Measurements from ENCODE around the gene RPS29. TPM values are rescaled to one million over a fixed set of nuclear protein-coding genes. Genes with fewer than 3 reads are reported as not detected.
A peak's percentile ranks its signal among the peaks of the same experiment; 100 is the strongest.

RPS29 gene
- total and polyA plus RNA-seq, 10 of the 15 experiments (the other 5 are each of a cell fraction or from before 2014, with no cell fraction given) = 2,685 to 10,815 (median 4,359) TPM

- TF ChIP-seq ZNF592 (IDR thresholded peaks at IDR 0.05) (no peak), TCF7 (IDR thresholded peaks at IDR 0.05; ENCODE audit: borderline replicate concordance) (no peak), NFYB (IDR thresholded peaks at IDR 0.05; ENCODE audit: insufficient read depth, low read depth, low read length) (no peak), ZBED1 (IDR thresholded peaks at IDR 0.05; ENCODE audit: borderline replicate concordance) (peak; percentile 21; the same call in 1 of the 2 replicates), NR2F1 (conservative IDR thresholded peaks at IDR 0.05) (no peak), POLR2A (IDR thresholded peaks at IDR 0.05; ENCODE audit: low read depth, low read length) (peak; percentile 50; the same call in 1 of the 2 replicates), SREBF1 (IDR thresholded peaks at IDR 0.05; ENCODE audit: low read length) (no peak), PML (IDR thresholded peaks at IDR 0.05; ENCODE audit: low read length) (peak; percentile 50; the same call in 1 of the 2 replicates), HDAC2 (IDR thresholded peaks at IDR 0.05) (no peak), SIX5 (IDR thresholded peaks at IDR 0.05; ENCODE audit: low read depth, low read length, severe bottlenecking) (no peak), MEF2A (IDR thresholded peaks at IDR 0.05; ENCODE audit: insufficient read depth, low read depth, low read length) (0 out of 2 replicates have a peak, but pooled peaks have one; percentile 12)
- TF ChIP-seq, protein P1, sequence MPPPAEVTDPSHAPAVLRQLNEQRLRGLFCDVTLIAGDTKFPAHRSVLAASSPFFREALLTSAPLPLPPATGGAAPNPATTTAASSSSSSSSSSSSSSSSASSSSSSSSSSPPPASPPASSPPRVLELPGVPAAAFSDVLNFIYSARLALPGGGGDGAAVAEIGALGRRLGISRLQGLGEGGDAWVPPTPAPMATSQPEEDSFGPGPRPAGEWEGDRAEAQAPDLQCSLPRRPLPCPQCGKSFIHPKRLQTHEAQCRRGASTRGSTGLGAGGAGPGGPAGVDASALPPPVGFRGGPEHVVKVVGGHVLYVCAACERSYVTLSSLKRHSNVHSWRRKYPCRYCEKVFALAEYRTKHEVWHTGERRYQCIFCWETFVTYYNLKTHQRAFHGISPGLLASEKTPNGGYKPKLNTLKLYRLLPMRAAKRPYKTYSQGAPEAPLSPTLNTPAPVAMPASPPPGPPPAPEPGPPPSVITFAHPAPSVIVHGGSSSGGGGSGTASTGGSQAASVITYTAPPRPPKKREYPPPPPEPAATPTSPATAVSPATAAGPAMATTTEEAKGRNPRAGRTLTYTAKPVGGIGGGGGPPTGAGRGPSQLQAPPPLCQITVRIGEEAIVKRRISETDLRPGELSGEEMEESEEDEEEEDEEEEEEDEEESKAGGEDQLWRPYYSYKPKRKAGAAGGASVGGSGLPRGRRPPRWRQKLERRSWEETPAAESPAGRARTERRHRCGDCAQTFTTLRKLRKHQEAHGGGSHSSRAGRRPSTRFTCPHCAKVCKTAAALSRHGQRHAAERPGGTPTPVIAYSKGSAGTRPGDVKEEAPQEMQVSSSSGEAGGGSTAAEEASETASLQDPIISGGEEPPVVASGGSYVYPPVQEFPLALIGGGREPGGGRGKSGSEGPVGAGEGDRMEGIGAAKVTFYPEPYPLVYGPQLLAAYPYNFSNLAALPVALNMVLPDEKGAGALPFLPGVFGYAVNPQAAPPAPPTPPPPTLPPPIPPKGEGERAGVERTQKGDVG (CRISPR knock-in tag; IDR thresholded peaks at IDR 0.05) = peak; percentile 22; the same call in 1 of the 2 replicates
- TF ChIP-seq, protein P2, sequence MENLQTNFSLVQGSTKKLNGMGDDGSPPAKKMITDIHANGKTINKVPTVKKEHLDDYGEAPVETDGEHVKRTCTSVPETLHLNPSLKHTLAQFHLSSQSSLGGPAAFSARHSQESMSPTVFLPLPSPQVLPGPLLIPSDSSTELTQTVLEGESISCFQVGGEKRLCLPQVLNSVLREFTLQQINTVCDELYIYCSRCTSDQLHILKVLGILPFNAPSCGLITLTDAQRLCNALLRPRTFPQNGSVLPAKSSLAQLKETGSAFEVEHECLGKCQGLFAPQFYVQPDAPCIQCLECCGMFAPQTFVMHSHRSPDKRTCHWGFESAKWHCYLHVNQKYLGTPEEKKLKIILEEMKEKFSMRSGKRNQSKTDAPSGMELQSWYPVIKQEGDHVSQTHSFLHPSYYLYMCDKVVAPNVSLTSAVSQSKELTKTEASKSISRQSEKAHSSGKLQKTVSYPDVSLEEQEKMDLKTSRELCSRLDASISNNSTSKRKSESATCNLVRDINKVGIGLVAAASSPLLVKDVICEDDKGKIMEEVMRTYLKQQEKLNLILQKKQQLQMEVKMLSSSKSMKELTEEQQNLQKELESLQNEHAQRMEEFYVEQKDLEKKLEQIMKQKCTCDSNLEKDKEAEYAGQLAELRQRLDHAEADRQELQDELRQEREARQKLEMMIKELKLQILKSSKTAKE (IDR thresholded peaks at IDR 0.05; ENCODE audit: low read depth, poor library complexity, severe bottlenecking) = no peak
- TF ChIP-seq, protein P3, sequence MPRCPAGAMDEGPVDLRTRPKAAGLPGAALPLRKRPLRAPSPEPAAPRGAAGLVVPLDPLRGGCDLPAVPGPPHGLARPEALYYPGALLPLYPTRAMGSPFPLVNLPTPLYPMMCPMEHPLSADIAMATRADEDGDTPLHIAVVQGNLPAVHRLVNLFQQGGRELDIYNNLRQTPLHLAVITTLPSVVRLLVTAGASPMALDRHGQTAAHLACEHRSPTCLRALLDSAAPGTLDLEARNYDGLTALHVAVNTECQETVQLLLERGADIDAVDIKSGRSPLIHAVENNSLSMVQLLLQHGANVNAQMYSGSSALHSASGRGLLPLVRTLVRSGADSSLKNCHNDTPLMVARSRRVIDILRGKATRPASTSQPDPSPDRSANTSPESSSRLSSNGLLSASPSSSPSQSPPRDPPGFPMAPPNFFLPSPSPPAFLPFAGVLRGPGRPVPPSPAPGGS (IDR thresholded peaks at IDR 0.05; ENCODE audit: borderline replicate concordance, insufficient read depth, low read depth, low read length, poor library complexity, severe bottlenecking) = no peak
Observed at GRCh38 chr14:49582113-49582977, 3.8 kb downstream of the RPS29 start (continued).

All from GM12878 (cell line).